HG03095 (cell line): ENCODE data around the gene LCE1E.

ENCODE experiments used
- ATAC-seq: cut with Tn5 transposase; IDR thresholded peaks from one replicate; pipeline ENCODE4 v1.9.1; 2021; ENCODE audit warnings: moderate library complexity; ENCODE audit not compliant: unreplicated experiment

Gene LCE1E

GRCh38 chr1:152777510-152778137, 8.4 kb upstream of the LCE1E start:
- ATAC-seq: no peak

- ATAC-seq: no peak
Measured at GRCh38 chr1:152783095-152783494, 3.0 kb upstream of the LCE1E start.

GRCh38 chr1:152795686-152796085, 9.6 kb downstream of the LCE1E start:
- no peak for ATAC-seq

GRCh38 chr1:152796421-152796820, 10.4 kb downstream of the LCE1E start, which contains the start of gene LCE1D:
Gene LCE1D (plus strand): TSS chr1:152796721. CDS start chr1:152797795, 1,074 bp downstream.
- ATAC-seq: no peak

- ATAC-seq: no peak
Measured at GRCh38 chr1:152801333-152801732, 15.3 kb downstream of the LCE1E start.

- no peak for ATAC-seq
Measured at GRCh38 chr1:152806576-152806975, 20.5 kb downstream of the LCE1E start, which contains the start of gene LCE1C. Gene LCE1C (minus strand): TSS chr1:152806651. CDS start chr1:152805478, 1,173 bp downstream.

GRCh38 chr1:152811050-152811449, 25.0 kb downstream of the LCE1E start:
- ATAC-seq: no peak

GRCh38 chr1:152811671-152812070, 25.6 kb downstream of the LCE1E start, which contains the start of gene LCE1B:
Gene LCE1B (plus strand): TSS chr1:152811971. CDS start chr1:152812447, 476 bp downstream.
- ATAC-seq: no peak

- ATAC-seq: no peak
Measured at GRCh38 chr1:152817309-152817708, 31.3 kb downstream of the LCE1E start.

- no peak for ATAC-seq
Measured at GRCh38 chr1:152823294-152823693, 37.2 kb downstream of the LCE1E start.

- no peak for ATAC-seq
Measured at GRCh38 chr1:152824964-152825363, 38.9 kb downstream of the LCE1E start.

- ATAC-seq: no peak
Measured at GRCh38 chr1:152827173-152827572, 41.1 kb downstream of the LCE1E start, which contains the start of gene LCE1A. Gene LCE1A (plus strand): TSS chr1:152827473. CDS start chr1:152827473, 0 bp downstream.

- ATAC-seq: no peak
Measured at GRCh38 chr1:152836870-152837269, 50.8 kb downstream of the LCE1E start.
